Measurements from ENCODE around the gene ZNF385B.

DNA sequence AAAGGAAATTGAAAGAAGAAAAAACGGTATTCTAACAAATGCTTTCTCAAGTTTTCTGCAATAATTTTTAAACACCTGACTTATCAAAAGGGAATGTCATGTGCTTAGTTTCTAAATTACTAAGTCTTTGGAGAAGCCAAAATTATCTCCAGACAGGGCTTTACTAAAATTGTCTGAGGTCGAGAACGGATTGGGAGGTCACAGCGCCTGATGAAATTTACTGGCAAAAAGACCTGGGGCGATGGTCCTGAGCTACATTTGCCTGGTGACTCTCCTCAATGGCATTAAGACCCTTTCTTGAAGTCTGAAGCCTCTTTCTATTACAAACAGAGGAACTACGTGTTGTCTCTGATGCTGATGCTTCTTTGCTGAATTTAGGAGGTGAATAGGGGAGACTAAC lies 305.0 kb downstream of the ZNF385B start:
- TF ChIP-seq, protein P1, sequence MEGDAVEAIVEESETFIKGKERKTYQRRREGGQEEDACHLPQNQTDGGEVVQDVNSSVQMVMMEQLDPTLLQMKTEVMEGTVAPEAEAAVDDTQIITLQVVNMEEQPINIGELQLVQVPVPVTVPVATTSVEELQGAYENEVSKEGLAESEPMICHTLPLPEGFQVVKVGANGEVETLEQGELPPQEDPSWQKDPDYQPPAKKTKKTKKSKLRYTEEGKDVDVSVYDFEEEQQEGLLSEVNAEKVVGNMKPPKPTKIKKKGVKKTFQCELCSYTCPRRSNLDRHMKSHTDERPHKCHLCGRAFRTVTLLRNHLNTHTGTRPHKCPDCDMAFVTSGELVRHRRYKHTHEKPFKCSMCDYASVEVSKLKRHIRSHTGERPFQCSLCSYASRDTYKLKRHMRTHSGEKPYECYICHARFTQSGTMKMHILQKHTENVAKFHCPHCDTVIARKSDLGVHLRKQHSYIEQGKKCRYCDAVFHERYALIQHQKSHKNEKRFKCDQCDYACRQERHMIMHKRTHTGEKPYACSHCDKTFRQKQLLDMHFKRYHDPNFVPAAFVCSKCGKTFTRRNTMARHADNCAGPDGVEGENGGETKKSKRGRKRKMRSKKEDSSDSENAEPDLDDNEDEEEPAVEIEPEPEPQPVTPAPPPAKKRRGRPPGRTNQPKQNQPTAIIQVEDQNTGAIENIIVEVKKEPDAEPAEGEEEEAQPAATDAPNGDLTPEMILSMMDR (IDR thresholded peaks at IDR 0.05): no peak
- TF ChIP-seq POLR2AphosphoS5 (IDR thresholded peaks at IDR 0.05; ENCODE audit: low read depth, low read length) (no peak), TCF7L2 (IDR thresholded peaks at IDR 0.05; ENCODE audit: low read depth, low read length) (no peak), SIN3A (IDR thresholded peaks at IDR 0.05; ENCODE audit: borderline replicate concordance, insufficient read depth, low read depth, low read length) (no peak)
- TF ChIP-seq, protein P2, sequence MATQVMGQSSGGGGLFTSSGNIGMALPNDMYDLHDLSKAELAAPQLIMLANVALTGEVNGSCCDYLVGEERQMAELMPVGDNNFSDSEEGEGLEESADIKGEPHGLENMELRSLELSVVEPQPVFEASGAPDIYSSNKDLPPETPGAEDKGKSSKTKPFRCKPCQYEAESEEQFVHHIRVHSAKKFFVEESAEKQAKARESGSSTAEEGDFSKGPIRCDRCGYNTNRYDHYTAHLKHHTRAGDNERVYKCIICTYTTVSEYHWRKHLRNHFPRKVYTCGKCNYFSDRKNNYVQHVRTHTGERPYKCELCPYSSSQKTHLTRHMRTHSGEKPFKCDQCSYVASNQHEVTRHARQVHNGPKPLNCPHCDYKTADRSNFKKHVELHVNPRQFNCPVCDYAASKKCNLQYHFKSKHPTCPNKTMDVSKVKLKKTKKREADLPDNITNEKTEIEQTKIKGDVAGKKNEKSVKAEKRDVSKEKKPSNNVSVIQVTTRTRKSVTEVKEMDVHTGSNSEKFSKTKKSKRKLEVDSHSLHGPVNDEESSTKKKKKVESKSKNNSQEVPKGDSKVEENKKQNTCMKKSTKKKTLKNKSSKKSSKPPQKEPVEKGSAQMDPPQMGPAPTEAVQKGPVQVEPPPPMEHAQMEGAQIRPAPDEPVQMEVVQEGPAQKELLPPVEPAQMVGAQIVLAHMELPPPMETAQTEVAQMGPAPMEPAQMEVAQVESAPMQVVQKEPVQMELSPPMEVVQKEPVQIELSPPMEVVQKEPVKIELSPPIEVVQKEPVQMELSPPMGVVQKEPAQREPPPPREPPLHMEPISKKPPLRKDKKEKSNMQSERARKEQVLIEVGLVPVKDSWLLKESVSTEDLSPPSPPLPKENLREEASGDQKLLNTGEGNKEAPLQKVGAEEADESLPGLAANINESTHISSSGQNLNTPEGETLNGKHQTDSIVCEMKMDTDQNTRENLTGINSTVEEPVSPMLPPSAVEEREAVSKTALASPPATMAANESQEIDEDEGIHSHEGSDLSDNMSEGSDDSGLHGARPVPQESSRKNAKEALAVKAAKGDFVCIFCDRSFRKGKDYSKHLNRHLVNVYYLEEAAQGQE (IDR thresholded peaks at IDR 0.05; ENCODE audit: insufficient read depth in 1 of 2, low read depth in 2 of 2, low read length in 1 of 2): no peak

Data from Panc1 (cell line).